IPS-18c (cell line): ENCODE measurements around the gene ESF1.
"Not testable (repeated sequence)": the region's sequence is repeated elsewhere in the genome, so short reads cannot be mapped to it uniquely, and the experiment has no call there.

Experiments
- H3K4me3 ChIP-seq: 2 replicates; pipeline ENCODE4 v1.7.0; 2013; ENCODE audit warnings: low read depth, mild to moderate bottlenecking, low read length, moderate library complexity; ENCODE audit not compliant: insufficient read depth
- H3K9me3 ChIP-seq: one replicate; pipeline ENCODE4 v1.6.1; 2013; ENCODE audit warnings: mild to moderate bottlenecking, low read length, moderate library complexity; ENCODE audit not compliant: control insufficient read depth, insufficient read depth

ESF1 gene

GRCh38 chr20:13756551-13756950, 28.2 kb downstream of the ESF1 start:
- Histone ChIP-seq H3K4me3 (no peak overlapping the region), H3K9me3 (no peaks in the 10 kb centered on the region)

GRCh38 chr20:13755809-13756208, 28.9 kb downstream of the ESF1 start:
- H3K4me3 ChIP-seq: no peak overlapping the region
- no peaks in the 10 kb centered on the region for H3K9me3 ChIP-seq

- Histone ChIP-seq H3K4me3 (no peak overlapping the region), H3K9me3 (no peaks in the 10 kb centered on the region)
Observed at GRCh38 chr20:13753436-13754036, 31.2 kb downstream of the ESF1 start.

- no peak overlapping the region for H3K4me3 ChIP-seq
- H3K9me3 ChIP-seq: no peaks in the 10 kb centered on the region
Observed at GRCh38 chr20:13749811-13750210, 34.9 kb downstream of the ESF1 start.

- H3K9me3 ChIP-seq: peaks cover 5% of the 10 kb centered on the region
- no peak overlapping the region for H3K4me3 ChIP-seq
Observed at GRCh38 chr20:13745784-13746183, 38.9 kb downstream of the ESF1 start.

GRCh38 chr20:13744352-13744751, 40.4 kb downstream of the ESF1 start:
- peaks cover 5% of the 10 kb centered on the region for H3K9me3 ChIP-seq
- no peak overlapping the region for H3K4me3 ChIP-seq

- Histone ChIP-seq H3K4me3 (no peak overlapping the region), H3K9me3 (peaks cover 5% of the 10 kb centered on the region)
Observed at GRCh38 chr20:13741879-13742278, 42.8 kb downstream of the ESF1 start.

- Histone ChIP-seq H3K9me3 (peaks cover 5% of the 10 kb centered on the region), H3K4me3 (no peak overlapping the region)
Observed at GRCh38 chr20:13739731-13740649, 44.7 kb downstream of the ESF1 start.

GRCh38 chr20:13738187-13738586, 46.5 kb downstream of the ESF1 start:
- not testable (repeated sequence) for H3K4me3 ChIP-seq, H3K9me3 ChIP-seq

- Histone ChIP-seq H3K4me3 (no peak overlapping the region), H3K9me3 (no peaks in the 10 kb centered on the region)
Observed at GRCh38 chr20:13736436-13737191, 48.1 kb downstream of the ESF1 start.

- no peak overlapping the region for H3K4me3 ChIP-seq
Observed at GRCh38 chr20:13735826-13736225, 48.9 kb downstream of the ESF1 start.

GRCh38 chr20:13723011-13723410, 61.7 kb downstream of the ESF1 start:
- Histone ChIP-seq H3K4me3 (no peak overlapping the region), H3K9me3 (no peaks in the 10 kb centered on the region)

More at GRCh38 chr20:13735826-13736225, 48.9 kb downstream of the ESF1 start:
- no peaks in the 10 kb centered on the region for H3K9me3 ChIP-seq

- H3K9me3 ChIP-seq: no peaks in the 10 kb centered on the region
- no peak overlapping the region for H3K4me3 ChIP-seq
Observed at GRCh38 chr20:13718171-13718570, 66.5 kb downstream of the ESF1 start.

GRCh38 chr20:13717631-13718044, 67.1 kb downstream of the ESF1 start:
- Histone ChIP-seq H3K9me3 (no peaks in the 10 kb centered on the region), H3K4me3 (no peak overlapping the region)

- no peak overlapping the region for H3K4me3 ChIP-seq
- H3K9me3 ChIP-seq: no peaks in the 10 kb centered on the region
Observed at GRCh38 chr20:13715171-13715570, 69.5 kb downstream of the ESF1 start.

- H3K4me3 ChIP-seq: no peak overlapping the region
Observed at GRCh38 chr20:13708234-13708633, 76.5 kb downstream of the ESF1 start.

GRCh38 chr20:13703265-13703664, 81.5 kb downstream of the ESF1 start:
- Histone ChIP-seq H3K9me3 (no peaks in the 10 kb centered on the region), H3K4me3 (no peak overlapping the region)

More at GRCh38 chr20:13708234-13708633, 76.5 kb downstream of the ESF1 start:
- no peaks in the 10 kb centered on the region for H3K9me3 ChIP-seq

- no peaks in the 10 kb centered on the region for H3K9me3 ChIP-seq
- H3K4me3 ChIP-seq: no peak overlapping the region
Observed at GRCh38 chr20:13701486-13701885, 83.2 kb downstream of the ESF1 start.
